Skin epidermis (tissue), 12 donors: ENCODE results near the gene ZBTB20.
"Not testable (repeated sequence)": the region's sequence is repeated elsewhere in the genome, so short reads cannot be mapped to it uniquely, and the experiment has no call there.

Experiments
- H3K27ac ChIP-seq, 21 experiments: fragments of 200-600 bp; sonication (generic) in 11 of 21; one replicate each; pipeline ENCODE4 v1.5.0; 2020; ENCODE audit warnings: mild to moderate bottlenecking in 3 of 21, inconsistent platforms in 2 of 21, moderate library complexity in 2 of 21
- H3K4me3 ChIP-seq, 7 experiments: fragments of 200-600 bp; sonication (generic) in 2 of 7; one replicate each; pipeline ENCODE4 v1.5.0; 2020; ENCODE audit warnings: inconsistent platforms in 2 of 7, mild to moderate bottlenecking in 2 of 7, moderate library complexity in 1 of 7

The ZBTB20 gene

DNA sequence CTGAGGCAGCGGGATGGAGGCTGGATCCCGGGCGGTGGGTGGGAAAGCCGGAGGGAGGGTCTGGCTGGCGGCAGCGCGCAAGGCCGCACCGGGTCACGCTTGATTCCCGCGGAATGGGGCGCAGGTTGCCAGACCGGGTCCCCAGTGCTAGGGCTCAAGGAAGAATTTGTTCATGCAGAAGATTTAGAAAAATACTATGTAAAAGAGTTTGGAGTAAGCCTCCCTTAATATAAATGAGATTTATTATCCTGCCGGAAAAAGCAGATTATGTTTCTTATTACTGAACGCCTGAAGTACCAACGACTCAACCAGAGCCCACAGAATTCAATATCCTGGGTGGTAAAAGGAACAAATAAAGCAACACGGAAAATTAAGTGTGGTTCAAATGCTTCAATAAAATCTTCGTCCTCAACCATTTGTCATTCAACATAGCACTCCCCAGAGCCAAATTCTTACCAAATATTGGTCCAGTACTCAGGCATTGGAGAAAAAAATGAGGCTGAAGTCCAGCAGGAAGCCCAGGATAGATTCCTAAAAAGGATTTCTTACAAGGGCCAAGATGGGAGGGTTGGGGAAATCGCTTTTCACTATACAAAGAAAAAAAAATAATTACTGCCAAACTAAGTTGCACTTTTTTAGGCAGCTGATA is 1.2 kb upstream of the ZBTB20 start:
- Histone ChIP-seq H3K27ac (peak overlapping the region; percentile 75 to 96 (median 92)), H3K4me3 (peak overlapping the region; percentile 56 to 95 (median 79))

DNA sequence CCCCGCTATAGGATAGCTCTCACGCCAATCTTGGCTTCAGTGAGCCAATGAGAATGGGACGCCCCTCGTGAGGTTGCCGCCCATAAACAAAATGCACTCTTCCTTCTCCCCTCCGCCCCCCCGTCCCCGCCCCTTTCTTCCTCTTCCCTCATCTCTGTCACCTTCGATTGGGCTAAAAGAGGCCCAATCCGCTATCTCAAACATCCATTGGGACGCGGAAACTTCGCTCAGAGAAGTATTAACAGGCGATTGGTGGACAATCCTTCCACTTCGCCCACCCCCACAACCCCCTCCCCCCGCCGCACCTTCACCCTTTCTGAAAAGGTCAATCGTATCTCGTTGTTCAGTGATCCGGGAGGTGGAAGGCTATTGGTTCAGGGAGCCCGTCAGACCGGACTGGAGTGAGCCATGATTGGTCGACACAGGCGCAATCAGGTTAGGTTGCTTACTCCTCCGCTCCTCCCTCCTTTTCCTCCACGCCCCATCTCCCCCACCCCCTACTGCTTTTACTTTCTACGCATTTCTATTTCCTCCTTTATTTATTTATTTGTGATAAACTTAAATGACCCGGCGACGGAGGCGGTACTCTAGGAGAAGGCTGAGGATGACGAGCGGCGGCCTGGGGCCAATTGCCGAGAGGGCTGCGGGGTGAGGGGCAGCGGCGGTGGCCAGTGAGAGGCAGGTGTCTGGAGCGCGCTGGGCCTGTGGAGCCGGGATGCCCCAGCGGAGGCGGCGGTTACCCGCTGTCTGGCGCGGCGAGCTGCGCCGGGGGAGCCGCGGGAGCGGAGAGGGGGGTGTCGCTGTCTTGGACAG is 447 bp upstream of the ZBTB20 start:
- H3K4me3 ChIP-seq = peak overlapping the region; percentile 62 to 95 (median 79)
- H3K27ac ChIP-seq = peak overlapping the region; percentile 75 to 98 (median 94)

DNA sequence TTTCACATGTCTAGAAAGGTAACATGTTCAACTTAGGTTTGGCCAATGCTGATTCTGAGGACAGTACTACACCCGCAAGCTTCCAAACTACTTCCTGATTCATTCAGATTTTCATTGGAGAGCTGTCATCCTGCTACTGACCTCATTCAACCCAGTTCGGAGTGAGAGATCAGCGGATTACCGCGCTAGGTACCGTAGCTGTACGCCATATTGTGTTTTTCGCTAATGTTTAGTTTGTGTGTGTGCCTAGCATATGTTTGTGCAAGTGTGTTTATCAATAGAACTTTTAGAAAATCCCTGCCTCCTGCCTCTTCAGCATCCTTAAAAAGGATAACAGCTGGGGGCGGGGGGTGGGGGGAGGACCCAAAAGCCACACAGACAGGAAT is 1.1 kb downstream of the ZBTB20 start:
- H3K27ac ChIP-seq = peak overlapping the region; percentile 72 to 98 (median 94)
- H3K4me3 ChIP-seq = peak overlapping the region; percentile 62 to 95 (median 76)

DNA sequence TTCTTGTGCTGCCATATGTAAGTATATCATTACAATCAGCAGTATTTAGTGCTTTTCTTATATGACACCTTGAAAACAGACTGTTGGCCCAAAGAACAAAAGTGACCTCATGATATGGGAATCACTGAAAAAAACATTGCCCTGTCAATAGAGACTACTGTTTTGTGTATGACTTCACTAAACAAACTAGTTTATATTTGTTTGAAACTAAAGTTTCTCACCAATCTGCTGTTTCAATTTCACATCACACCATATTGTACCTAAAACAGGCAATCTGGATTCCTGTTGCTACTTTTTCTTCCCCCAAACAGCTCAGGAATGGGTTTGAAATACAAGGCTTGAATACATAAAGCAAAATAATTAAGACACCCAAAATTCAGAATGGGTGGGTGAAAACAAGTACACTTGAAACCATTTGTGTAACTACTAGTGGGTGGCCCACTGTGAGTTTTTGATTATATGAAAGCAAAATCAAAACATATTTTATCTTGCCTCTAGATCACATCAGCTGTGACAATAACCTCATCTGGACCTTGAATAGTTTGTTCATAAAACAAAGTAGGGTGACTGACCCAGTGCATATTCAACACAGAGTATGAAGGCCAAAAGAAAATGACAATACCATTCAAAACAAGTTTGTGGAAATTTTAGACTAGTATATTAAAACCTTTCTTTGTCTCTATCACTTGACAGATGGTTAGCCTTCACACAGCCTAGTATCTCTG is 5.9 kb downstream of the ZBTB20 start:
- Histone ChIP-seq H3K27ac (no peak overlapping the region), H3K4me3 (no peak overlapping the region)

DNA sequence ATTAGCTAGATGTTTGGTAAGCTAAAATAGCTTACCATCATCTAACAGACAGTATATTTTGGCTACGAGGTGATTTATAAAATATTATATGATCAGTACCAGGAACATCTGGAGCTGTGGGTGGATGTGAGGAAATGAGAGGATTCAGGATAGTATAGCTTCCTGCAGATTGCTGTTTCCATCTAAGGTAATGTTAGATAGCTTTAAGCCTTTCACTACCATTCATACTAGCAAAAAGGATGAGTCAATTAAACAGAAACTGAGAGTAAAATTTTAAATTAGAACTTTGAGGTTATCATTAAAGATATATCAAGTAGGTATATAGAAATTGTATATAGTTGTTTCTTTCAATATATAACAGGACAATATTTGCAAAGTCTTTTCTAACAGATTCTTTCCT is 8.0 kb downstream of the ZBTB20 start:
- Histone ChIP-seq H3K27ac (no peak overlapping the region), H3K4me3 (no peak overlapping the region)

DNA sequence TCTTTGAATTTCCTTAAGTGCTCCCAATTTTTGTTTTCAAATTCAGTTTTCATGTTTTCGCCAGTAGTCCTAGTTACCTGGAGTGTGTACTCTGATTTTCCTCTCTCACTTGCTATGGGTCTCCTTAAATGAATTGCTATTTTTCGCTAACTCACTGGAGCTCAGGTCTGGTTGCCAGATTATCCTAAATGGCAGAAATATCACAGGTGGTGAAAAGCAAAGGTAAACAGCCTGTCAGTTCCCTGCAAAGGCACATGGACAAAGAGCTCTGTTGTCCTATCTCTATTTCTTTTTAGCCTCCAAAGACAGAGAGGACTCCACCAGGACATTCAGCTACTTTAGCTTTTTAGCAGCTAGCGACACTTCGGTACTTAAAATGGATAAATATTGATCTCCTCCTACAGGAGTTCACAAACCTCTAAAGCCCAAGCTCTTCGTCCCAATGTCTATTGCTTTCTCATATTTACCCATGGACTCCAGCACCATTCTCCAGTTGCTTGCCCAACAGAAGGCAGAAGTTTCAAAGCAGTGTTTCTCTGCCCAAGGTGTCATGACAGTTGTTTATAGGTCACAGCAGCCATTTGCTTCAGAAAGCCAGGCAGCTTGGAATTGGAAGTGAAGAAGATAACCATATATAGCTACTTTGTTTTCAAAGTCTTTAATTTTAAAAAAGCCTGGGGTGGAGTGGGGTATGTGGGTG is 12.3 kb downstream of the ZBTB20 start:
- no peak overlapping the region for H3K27ac ChIP-seq
- H3K4me3 ChIP-seq = no peak overlapping the region

DNA sequence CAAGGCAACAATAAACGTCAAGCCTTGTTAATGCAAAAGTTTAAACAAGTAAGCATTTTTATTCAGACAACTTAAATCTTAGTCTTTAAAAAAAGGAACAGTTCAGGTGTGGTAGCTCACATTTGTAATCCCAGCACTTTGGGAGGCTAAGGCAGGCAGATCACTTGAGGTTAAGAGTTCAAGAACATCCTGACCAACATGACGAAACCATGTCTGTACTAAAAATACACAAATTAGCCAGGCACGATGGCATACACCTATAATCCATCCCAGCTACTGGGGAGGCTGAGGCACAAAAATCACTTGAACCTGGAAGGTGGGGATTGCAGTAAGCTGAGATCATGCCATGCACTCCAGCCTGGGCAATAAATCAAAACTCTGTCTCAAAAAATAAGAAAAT is 19.9 kb downstream of the ZBTB20 start:
- Histone ChIP-seq H3K27ac (no peak overlapping the region), H3K4me3 (no peak overlapping the region)

DNA sequence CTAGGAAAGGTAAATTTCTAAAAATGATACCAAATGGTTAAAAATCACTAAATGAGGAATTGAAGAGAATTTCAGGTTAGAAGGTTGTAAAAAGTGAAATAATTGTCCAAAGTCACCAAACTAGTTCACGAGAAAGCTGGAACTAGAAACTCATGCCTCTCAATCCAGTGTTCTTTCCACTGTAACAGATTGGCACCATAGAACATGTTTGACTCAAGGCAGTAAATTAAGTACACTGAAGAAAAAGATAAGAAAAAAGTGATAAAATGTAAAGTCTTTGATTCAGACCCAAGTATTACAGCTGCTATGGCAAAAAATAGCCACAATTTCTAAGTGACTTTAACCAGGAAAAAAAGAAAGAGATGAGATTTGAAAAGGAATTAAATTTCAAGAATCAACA is 26.5 kb downstream of the ZBTB20 start:
- no peak overlapping the region for H3K27ac ChIP-seq
- no peak overlapping the region for H3K4me3 ChIP-seq

DNA sequence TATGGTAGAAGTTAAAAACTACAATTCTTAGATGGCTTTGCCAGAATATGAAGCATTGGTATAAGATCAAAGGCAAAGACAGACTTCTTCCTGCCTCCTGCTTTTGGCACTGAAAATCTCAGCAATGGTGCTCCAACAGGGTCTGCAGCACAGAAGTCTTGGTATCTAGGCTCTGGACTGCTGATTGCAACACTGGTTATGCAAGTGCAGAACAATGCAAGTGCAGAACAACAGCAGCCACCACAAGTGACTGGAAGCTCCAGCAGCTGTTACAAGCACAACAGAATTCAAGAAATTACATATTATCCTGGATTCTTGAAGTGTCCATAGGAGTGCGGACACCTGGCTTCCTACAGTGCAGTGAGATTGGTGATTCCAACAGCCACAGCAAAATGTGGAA is 33.7 kb downstream of the ZBTB20 start:
- Histone ChIP-seq H3K4me3 (no peak overlapping the region), H3K27ac (no peak overlapping the region)

DNA sequence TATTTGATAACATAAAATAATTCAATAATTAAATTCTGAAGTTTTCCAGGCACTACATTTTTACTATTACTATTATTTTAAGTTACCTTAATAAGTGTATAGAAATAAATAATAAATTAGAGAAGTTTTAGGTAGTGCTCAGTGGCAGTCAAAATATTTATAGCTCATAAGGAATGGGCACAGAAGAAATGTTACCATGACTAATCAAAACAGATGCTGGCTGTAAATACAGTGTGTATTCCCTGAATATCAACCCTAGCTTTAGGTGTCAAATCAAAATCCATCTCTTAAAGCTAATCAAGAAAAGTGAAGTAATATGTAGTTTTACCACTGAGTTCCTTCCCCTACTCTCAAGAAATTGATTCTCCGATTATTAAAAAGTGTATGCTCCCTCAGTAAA is 35.5 kb downstream of the ZBTB20 start:
- no peak overlapping the region for H3K27ac ChIP-seq
- H3K4me3 ChIP-seq = no peak overlapping the region

DNA sequence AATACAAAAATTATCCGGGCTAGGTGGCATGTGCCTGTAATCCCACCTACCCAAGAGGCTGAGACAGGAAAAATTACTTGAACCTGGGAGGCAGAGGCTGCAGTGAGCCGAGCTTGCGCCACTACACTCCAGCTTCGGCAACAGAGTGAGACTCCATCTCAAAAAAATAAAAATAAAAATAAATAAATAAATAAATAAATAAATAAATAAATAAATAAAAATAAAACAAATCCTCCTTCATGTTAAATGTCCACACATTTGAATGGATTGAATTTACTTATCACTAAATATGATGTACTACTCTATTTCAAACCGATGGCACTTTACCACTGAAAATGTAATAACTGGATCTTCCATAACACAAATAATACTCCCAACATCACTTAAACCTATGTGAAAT is 36.3 kb downstream of the ZBTB20 start:
- H3K4me3 ChIP-seq = no peak overlapping the region
- no peak overlapping the region for H3K27ac ChIP-seq

DNA sequence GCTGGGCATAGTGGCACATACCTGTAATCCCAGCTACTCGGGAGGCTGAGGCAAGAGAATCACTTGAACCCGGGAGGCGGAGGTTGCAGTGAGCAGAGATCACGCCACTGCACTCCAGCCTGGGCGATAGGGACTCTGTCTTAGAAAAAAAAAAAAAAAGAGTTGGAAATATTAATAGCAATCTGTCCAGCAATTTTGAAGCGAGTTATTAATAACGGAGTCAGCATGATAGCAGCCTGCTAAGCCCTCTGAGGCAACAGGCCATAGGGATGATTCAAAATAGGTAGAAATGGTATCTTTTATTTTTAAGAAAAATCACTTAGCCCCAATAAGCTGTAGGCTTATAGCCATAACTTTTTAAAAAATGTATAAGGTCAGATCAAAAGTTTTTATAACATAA is 37.0 kb downstream of the ZBTB20 start:
- H3K4me3 ChIP-seq, H3K27ac ChIP-seq: not testable (repeated sequence)

DNA sequence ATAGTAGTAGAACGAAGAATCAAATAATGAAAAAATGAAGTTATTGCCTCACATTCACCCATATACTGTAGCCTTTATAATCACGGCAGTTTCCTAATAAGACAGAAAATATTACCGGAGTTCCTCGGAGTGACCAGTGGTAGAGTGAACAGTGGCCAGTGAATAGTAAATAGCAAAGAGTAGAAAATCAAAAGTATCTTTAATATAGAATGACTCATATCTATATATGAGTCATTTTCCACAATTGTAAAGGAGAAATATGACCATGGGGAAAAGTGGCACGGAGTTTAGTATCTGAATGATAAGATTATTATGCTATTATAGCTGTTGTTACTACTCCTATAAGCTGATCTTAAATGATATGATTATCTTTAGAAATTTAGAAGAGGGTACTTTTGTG is 38.5 kb downstream of the ZBTB20 start:
- no peak overlapping the region for H3K4me3 ChIP-seq
- H3K27ac ChIP-seq = no peak overlapping the region

DNA sequence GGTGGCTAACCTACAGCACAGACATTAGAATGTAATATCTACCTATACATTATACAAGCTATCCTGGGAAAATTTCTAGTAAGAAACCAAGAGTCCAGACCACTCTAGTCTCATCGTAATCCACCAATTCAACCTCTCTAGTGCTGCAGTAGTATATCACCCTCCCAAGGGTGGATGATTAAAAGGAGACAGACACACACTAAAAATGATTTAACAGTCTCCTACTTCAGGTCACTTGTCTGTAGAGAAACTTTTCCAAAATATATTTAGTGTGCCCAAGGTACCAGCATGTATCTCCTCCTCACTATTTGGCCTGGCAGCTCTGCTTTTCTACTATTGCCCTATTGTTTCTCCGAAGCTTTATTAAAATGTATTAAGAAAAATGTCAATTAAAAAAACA is 45.0 kb downstream of the ZBTB20 start:
- no peak overlapping the region for H3K27ac ChIP-seq
- H3K4me3 ChIP-seq = no peak overlapping the region

DNA sequence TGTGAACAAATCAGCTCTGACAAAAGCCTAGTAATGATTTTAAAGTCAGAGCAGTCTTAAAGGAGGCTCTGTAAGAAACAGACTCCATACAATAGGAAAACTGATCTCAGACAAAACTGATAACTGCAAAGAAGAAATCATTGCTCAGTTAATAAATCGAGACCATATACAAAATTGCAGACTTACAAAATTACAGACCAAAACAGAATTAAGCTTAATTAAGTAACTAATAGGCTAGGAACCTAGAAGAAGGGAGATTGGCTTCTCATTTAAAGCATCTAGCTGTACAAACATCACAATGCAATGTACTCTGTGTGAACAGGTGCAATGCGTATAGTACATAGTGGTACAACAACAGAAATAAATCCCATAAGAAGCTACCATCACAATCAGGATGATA is 46.3 kb downstream of the ZBTB20 start:
- peak overlapping the region in 14 of 21 experiments; percentile 43 to 82 (median 69) for H3K27ac ChIP-seq
- peak overlapping the region in 1 of 7 experiments; percentile 20 for H3K4me3 ChIP-seq

DNA sequence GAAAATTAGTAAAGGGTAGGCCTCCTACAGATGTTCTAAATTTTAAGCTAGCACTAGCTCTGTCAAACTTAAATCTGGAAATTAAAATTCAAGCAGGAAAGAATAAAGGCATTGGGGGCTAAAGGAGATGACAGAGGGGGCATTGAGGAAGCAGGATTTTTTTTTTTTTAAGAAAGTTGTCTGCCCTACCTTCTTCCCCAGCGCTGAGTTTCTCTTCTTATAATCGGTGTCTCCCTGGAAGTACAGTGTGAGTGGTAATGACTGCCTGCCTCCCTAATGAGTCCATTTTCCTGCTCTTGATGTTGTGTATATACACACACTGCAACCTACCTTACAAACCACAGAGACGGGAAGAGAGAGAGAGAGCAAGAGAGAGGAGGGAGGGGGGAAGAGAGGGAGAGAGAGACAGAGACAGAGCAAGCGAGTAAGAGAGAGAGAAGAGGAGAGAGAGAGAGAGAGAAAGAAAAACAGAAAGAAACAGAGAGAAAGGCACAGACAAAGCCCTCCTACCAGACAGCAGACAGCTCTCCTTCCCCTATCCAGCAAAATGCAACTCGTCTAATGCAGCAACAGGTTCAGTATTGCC is 47.0 kb downstream of the ZBTB20 start:
- peak overlapping the region in 19 of 21 experiments; percentile 8 to 82 (median 66) for H3K27ac ChIP-seq
- H3K4me3 ChIP-seq = peak overlapping the region in 5 of 7 experiments; percentile 6 to 34 (median 17)

DNA sequence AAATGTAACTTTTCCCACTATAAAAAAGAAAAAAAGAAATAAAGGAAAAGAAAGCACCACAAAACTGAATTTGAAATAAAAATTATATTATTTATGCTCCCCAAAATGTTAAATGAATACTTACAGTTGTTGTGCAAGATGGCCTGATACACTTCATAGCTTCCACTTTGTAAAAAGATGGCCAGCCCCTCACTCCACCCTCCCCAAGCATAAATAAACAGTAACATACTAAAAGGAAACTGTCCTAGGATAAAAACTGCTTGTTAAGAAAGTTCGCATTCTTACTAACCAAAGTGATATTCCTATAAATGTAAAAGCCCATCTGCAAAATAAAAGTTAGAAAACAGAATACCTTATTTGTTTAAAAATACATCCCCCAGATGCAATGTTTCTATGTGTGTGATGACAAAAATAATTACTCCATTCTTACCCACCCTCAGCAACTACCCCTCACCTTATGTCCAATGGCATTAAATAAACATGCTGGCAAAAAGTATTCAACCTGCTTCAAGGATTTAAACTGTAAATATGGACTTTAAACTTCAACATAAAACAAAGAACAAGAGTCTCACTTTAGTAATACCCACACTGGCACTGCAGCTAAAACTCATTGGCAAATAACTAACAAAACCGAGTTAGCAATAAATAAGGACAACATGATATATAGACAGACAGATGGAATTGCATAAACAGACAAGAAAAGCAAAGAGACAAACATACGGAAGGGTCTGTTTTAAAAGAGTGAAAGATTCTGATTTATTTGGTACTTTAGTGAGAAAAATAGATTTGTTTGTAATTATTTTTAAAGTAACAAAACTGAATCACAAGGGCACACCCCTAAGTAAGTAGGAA is 47.7 kb downstream of the ZBTB20 start:
- Histone ChIP-seq H3K4me3 (peak overlapping the region in 4 of 7 experiments; percentile 10 to 34 (median 18)), H3K27ac (peak overlapping the region in 18 of 21 experiments; percentile 8 to 82 (median 66))

DNA sequence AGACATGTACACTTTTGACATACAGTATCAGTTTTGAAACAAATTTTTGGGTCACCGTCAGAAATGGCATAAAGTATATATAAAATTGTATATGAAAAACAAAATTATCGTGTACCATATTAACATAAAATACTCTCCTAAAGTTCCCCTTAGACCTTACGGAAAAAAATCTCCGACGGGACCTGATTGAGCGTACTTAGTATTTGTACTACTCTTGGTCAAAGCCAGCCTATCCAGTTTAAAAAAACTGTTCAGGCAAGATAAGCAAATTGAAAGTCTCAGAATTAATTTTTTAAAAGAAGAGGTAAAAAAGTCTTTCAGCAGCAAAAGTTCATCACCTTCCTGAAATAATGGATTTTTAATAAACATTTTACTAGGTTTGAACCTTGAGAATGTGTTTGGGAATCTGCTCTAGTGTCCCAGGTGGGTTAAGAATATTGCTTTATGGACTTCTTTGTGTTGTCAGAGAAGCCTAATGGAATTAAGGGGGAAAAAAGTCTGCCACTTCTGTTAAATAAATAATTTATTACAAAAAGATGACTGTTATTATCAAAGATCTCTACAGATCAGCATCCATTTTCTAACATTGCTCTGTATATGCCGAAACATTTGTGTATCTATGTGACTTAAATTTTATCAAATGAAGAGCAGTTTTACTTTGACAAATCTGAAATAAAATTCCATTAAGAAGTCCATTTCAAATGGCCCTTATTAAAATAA is 48.6 kb downstream of the ZBTB20 start:
- peak overlapping the region in 2 of 21 experiments; percentile 7 to 71 for H3K27ac ChIP-seq

More for the DNA sequence above, 48.6 kb downstream of the ZBTB20 start:
- no peak overlapping the region for H3K4me3 ChIP-seq
